Stimulated activated CD4-positive, alpha-beta T cell treated with anti-CD3 and anti-CD28 coated beads, Interleukin-1b, Interleukin-23, amount 100 ng/mL, for 48 hours (primary cell): ENCODE measurements around the gene WDR38.

Experiments
- DNase-seq: peaks from one replicate; pipeline ENCODE4 v3.0.0-alpha.2; 2020

Gene WDR38

DNA sequence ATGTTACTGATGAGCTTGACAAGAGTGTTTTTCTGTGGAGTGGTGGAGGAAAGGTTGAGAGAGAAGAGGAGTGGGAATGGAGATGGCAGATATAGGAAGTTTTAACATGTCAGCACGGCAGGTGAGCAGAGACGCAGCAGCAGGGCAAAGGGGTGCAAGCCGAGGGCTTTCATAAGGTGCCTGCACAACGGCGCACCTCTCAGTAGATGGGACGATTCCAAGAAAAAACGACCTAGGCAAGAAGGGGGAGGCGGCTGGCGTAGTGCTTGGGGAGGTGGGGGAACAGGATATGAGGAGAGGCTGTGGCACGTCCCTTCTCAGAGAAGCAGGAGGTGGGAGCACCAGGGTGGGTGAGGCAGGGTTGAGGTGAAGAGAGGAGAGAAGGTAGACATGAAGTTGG lies 33.2 kb downstream of the WDR38 start:
- no peak for DNase-seq

DNA sequence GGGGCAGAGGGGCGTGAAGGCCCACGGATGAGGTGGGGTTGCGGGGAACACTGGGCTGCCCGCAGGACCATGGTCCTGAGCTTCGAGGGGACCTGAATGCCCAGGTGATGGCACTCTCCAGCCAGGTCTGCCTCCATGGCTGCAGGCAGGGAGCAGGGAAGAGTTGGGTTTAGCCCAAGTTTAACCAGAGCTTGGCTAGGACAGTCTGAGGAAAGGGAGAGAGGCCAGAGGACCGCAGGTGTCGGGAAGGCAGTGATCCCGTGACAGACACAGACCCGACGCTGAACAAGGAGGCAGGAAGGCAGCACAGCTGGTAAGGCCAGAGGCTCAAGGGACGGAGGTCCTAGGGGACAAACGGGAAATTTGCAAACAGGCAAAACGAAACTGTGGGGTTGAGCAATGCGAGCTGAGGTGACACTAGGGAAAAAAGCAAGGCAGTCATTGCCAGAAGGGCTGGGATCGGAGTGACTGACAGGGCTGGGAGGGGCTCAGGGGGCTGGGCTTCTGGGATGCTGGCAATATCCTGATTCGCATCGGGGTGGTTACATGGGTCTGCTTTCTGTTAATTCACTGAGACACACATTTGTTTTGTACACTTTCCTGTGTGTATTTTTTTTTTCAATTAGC lies 33.7 kb downstream of the WDR38 start:
- no peak for DNase-seq

DNA sequence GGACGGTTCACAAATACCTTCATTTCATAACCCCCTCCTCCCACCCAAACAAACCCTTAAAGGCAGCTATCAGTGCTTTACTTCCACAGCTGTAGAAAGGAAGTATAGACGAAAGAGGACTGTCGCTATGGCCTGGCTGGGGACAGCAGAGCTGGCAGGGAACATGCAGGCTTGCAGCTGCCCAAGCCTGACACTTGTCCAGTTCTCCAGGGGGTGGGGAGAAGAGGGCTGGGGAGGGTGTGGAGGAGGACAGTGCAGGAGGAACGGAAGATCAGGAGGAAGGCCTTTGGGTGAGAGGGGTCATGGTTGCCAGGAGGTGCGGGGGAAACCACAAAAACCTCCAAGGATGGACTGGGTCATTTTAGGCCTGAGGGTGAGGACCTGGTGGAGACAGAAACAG lies 34.6 kb downstream of the WDR38 start:
- DNase-seq: no peak

DNA sequence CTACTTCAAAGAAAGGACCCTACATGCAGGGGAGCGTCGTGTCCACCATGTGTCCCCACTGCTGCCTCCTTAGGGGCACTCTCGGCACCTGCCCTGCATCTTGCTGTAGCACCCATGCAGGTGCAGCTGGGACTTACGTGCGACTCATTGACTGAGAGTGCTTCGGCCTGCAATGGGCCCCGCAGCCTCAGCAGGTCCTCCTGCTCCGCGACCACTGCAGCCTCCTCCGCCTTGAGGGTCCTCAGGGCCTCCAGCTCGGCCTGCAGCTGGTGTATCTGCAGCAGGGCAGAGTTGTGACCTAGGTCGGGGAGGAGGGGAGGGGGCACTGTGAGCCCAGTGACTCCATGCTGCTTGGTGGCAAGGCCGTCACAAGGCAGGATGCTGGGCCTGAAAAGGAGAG lies 35.7 kb downstream of the WDR38 start:
- no peak for DNase-seq

DNA sequence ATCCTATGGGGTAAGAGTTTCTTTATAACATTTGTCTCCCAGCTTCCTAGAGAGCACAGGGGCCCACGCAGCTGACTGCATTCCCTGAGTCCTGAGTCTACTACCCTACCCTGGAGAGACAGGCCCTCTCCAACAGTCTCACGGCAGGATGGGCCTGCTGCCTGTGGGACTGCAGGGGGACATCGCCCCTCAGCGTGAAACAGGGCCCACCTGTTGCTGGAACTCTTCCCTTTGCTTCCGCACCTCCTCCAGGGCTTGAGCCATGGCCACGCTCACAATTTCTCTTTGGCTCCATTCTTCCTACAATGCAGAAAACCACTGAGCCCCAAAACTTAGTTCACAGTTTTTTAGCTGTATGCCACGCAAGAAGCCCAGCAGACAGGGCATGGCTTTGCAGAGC lies 36.9 kb downstream of the WDR38 start:
- no peak for DNase-seq

DNA sequence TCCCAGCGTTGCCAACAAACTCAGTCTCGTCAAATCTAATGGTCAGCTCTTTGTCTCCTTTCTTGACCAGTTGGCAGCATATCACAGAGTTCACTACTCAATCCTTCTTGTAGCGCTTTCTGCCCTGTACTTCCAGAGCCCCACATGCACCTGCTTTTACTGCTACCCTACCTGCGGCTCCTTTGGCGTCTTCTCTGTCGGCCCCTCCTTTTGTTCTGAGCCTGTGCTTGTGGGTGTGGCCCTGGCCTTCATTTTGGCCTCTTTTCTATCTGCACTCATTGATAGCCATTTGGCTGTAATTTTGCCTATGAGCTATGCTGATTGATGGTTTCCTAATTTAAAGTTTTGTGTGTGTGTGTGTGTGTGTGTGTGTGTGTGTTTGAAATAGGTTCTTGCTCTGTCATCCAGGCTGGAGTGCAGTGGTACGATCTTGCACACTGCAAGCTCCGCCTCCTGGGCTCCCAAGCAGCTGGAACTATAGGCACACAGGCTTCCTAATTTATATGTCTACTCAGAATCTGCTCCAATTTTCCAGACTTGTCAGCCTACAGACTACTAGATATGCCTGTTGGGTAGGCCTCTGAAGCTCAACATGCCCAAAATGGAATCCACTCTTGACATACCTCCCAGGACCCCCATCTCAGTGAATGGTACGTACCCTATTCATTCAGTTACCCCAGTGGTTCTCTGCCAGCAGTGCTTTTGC lies 40.9 kb downstream of the WDR38 start:
- no peak for DNase-seq

DNA sequence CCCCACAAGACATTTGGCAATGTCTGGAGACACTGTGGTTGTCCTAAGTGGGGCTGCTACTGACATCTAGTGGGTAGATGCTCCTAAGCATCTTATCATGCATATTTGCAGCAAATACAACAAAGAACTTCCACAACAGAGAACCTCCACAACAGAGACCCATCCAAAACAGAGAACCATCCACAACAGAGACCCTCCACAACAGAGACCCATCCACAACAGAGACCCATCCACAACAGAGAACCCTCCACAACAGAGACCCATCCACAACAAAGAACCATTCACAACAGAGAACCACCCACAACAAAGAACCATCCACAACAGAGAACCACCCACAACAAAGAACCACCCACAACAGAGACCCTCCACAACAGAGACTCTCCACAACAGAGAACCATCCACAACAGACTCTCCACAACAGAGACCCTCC lies 41.5 kb downstream of the WDR38 start:
- no peak for DNase-seq

DNA sequence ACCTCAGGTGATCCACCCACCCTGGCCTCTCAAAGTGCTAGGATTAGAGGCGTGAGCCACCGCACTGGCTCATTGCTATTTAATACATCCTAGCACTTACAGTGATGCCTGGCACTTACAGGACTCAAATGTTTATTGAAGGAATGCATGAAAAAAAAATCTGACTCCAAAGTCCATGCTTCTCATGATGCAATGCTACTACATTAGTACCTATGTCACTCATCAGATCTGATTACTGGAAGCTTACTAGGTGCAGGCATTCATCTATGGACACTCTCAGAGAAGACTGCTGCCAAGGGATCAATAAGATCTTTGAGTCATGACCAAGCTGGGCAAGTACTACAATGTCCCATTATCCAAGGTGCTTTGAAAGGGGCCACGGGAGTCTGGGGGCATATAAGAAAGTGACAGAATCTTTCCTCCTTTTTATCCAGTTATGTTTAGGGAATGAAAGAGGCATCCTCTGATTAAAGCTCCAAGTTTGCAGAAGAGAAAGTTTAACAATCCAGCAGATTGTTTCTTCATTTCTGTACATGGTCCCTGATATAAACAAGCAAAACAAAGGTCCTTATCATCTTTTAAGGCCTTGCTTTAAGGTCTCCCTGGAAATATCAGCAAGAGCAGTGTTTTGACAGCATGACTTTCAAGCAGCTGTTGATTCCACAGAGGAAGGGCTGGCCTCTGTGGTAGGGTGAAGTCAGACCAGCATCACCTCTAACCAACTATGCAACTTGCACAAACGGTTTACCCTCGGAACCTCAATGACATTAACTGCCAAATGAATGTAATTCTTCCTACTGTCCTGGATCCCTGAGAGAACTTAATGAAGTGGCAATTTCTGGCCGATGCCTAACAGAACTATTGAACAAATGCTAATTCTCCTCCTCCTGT lies 44.6 kb downstream of the WDR38 start:
- no peak for DNase-seq

DNA sequence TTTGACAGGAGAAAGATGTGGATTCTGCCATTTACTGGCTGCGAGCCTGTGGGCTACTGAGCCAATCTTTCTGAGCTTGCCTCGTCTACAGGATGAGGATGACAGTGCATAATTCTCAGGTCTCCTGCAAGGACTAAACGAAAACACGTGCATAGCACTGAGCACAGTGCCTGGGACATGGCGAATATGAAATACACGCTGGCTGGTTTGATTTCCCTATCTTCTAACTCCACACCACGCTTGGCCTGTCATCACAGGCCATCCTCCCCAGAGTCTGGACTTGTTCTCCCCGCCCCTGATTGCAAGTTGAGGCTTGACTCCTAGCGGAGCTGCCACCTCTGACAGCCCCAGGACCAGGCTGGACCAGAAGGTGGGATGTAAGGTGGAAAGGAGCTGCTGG lies 46.6 kb downstream of the WDR38 start:
- no peak for DNase-seq

DNA sequence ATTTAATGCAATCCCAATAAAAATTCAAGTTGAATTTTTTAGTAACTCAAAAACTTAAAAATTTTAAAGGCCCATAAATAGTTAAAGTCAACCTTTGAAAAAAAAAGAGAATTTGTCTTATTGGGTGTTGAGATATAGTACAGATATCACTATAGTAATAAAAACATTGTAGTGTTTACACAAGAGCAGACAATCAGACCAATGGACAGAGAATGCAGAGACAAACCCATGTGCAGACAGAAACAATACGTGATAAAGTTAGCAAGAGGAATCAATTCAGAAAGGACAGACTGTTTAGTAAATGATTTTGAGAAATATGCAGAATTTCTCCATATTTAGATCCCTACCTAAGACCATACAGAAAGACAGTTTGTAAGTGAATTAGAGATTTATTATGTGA lies 53.7 kb downstream of the WDR38 start:
- no peak for DNase-seq
